B cell (primary cell): ENCODE measurements around the gene ITGA5. TPM values are rescaled to one million over a fixed set of nuclear protein-coding genes. Genes with fewer than 3 reads are reported as not detected.

Experiments
- ATAC-seq: fragments of 200-7000 bp; cut with Tn5 transposase; one replicate; pipeline ENCODE4 v1.10.0; 2021; ENCODE audit warnings: low read depth, mild to moderate bottlenecking, moderate number of reproducible peaks, moderate library complexity
- CTCF ChIA-PET: fragments of 350-600 bp; sonication (Branson Sonifier 250); formaldehyde crosslinking; loops from one replicate; lab custom pipeline; 2021; ENCODE audit warnings: antibody characterized with exemption, inconsistent platforms; lab: Charles Lee
- POLR2A ChIA-PET: fragments of 350-600 bp; sonication (Branson Sonifier 250); formaldehyde crosslinking; loops from one replicate; lab custom pipeline; 2021; ENCODE audit warnings: antibody characterized with exemption; lab: Charles Lee
- DNase-seq: peaks from one replicate; pipeline ENCODE4 v3.0.0; 2013
- H2AFZ ChIP-seq: 2 replicates; pipeline ENCODE4 v1.6.1; 2012; ENCODE audit warnings: mild to moderate bottlenecking, low read depth, low read length; ENCODE audit not compliant: insufficient read depth, poor library complexity, severe bottlenecking
- H3K27ac ChIP-seq, 2 donors: 1 replicate in 1 of 2; 2 replicates in 1 of 2; pipeline ENCODE4 v1.5.1; 2012 to 2013; ENCODE audit warnings: low read length in 2 of 2, mild to moderate bottlenecking in 2 of 2, moderate library complexity in 1 of 2
- H3K27me3 ChIP-seq, 4 experiments: fragments of 200-600 bp in 1 of 4; sonication (generic) in 1 of 4; replicated peaks in 1 of 4; 1 replicate in 2 of 4; 2 replicates in 2 of 4; pipeline versions ENCODE4 v1.6.1 to v1.7.0; 2013 to 2016; ENCODE audit warnings: low read length in 3 of 4, mild to moderate bottlenecking in 2 of 4, mixed read lengths in 1 of 4, moderate library complexity in 1 of 4; ENCODE audit not compliant: insufficient read depth in 4 of 4, control insufficient read depth in 3 of 4; ENCODE audit errors: control extremely low read depth in 1 of 4
- H3K36me3 ChIP-seq, 2 experiments: replicated peaks in 1 of 2; 1 replicate in 1 of 2; 2 replicates in 1 of 2; pipeline versions ENCODE4 v1.6.1 to v1.7.1; 2013; ENCODE audit warnings: low read length in 1 of 2; ENCODE audit not compliant: insufficient read depth in 2 of 2, control insufficient read depth in 1 of 2; ENCODE audit errors: control extremely low read depth in 1 of 2, extremely low read depth in 1 of 2
- H3K4me1 ChIP-seq, 2 donors: fragments of 200-600 bp in 1 of 2; sonication (generic) in 1 of 2; 1 replicate in 1 of 2; 2 replicates in 1 of 2; pipeline versions ENCODE4 v1.5.1 to v1.6.1; 2013 to 2017; ENCODE audit warnings: low read length in 2 of 2; ENCODE audit not compliant: control insufficient read depth in 2 of 2, insufficient read depth in 2 of 2
- H3K4me2 ChIP-seq: replicated peaks from 2 replicates; pipeline ENCODE3; 2012; ENCODE audit warnings: mild to moderate bottlenecking, low read depth, low read length; ENCODE audit not compliant: poor library complexity, severe bottlenecking
- H3K4me3 ChIP-seq, 5 experiments: fragments of 200-600 bp in 1 of 5; sonication (generic) in 1 of 5; 1 replicate in 3 of 5; 2 replicates in 2 of 5; pipeline versions ENCODE4 v1.5.1 to v1.7.0; 2011 to 2016; ENCODE audit warnings: low read length in 4 of 5, mild to moderate bottlenecking in 4 of 5, low read depth in 2 of 5, control low read depth in 1 of 5, moderate library complexity in 1 of 5; ENCODE audit not compliant: insufficient read depth in 1 of 5; ENCODE audit errors: control extremely low read depth in 1 of 5, extremely low read depth in 1 of 5
- H3K79me2 ChIP-seq: fragments of 200-600 bp; sonication (generic); one replicate; pipeline ENCODE4 v1.6.0; 2016; ENCODE audit warnings: low read length; ENCODE audit not compliant: control insufficient read depth, insufficient read depth
- H3K9ac ChIP-seq: fragments of 200-600 bp; sonication (generic); 2 replicates; pipeline ENCODE4 v1.6.1; 2017; ENCODE audit warnings: mild to moderate bottlenecking, low read length, moderate library complexity
- H3K9me3 ChIP-seq, 3 donors: one replicate each; pipeline versions ENCODE4 v1.6.1 to v1.7.1; 2013; ENCODE audit warnings: low read length in 2 of 3; ENCODE audit not compliant: control insufficient read depth in 2 of 3, insufficient read depth in 1 of 3; ENCODE audit errors: control extremely low read depth in 1 of 3
- H4K20me1 ChIP-seq: 2 replicates; pipeline ENCODE4 v1.6.0; 2012; ENCODE audit warnings: mild to moderate bottlenecking, low read length; ENCODE audit not compliant: insufficient read depth, control insufficient read depth, poor library complexity, severe bottlenecking
- H3K27ac Mint-ChIP-seq: one replicate; pipeline ENCODE4 v1.8.0; 2021; ENCODE audit warnings: mixed read lengths
- H3K27me3 Mint-ChIP-seq: one replicate; pipeline ENCODE4 v1.8.0; 2021; ENCODE audit warnings: mixed read lengths
- H3K4me1 Mint-ChIP-seq: one replicate; pipeline ENCODE4 v1.8.0; 2021; ENCODE audit warnings: mixed read lengths
- H3K4me3 Mint-ChIP-seq: one replicate; pipeline ENCODE4 v1.8.0; 2021; ENCODE audit warnings: mixed read lengths
- H3K9me3 Mint-ChIP-seq: one replicate; pipeline ENCODE4 v1.8.0; 2022; ENCODE audit warnings: mixed read lengths; ENCODE audit not compliant: insufficient read depth
- CTCF ChIP-seq: fragments of 200-600 bp; IDR thresholded peaks from one replicate; pipeline ENCODE4 v1.8.0; 2022; ENCODE audit warnings: antibody characterized with exemption, mild to moderate bottlenecking
- EZH2 ChIP-seq: IDR thresholded peaks from 2 replicates; pipeline ENCODE4 v1.6.1; 2012; ENCODE audit warnings: borderline replicate concordance, low read depth, mild to moderate bottlenecking, moderate library complexity, low read length; ENCODE audit not compliant: insufficient read depth, poor library complexity, severe bottlenecking
- WGBS: methylation state at CpG from one replicate; pipeline ENCODE4 v1.1.5; 2013; ENCODE audit warnings: missing lambda C conversion rate; ENCODE audit not compliant: insufficient coverage; 5-methylcytosine and 5-hydroxymethylcytosine counted together
- intact Hi-C: fragments of 100-400 bp; cut with micrococcal nuclease; formaldehyde crosslinking; loops from one replicate; pipeline ENCODE4 v1.10.0; 2022
- polyA minus RNA-seq: library from RNA; depleted of rRNA, polyadenylated mRNA; stranded (reverse); fragments of >200 nt; gene quantifications from 2 replicates; pipeline ENCODE4 v1.2.3, GENCODE V29; 2012
- polyA plus RNA-seq: library from polyadenylated mRNA; depleted of rRNA; stranded (reverse); fragments of >200 nt; gene quantifications from 2 replicates; pipeline ENCODE4 v1.2.3, GENCODE V29; 2012
- total RNA-seq, 2 donors: library from RNA; stranded (reverse); fragments of 120-200 nt in 1 of 2; gene quantifications; 1 replicate in 1 of 2; 2 replicates in 1 of 2; pipeline versions ENCODE4 v1.2.3 to v1.2.4, GENCODE V29; 2013 to 2022

ITGA5 gene
- total RNA-seq: 6.1 and 6.7 TPM in 2 replicates
- total RNA-seq (2013): 5.7 TPM
- polyA plus RNA-seq: 3.6 and 5.8 TPM in 2 replicates
- polyA minus RNA-seq: 3.5 and 11.0 TPM in 2 replicates

- ChIA-PET CTCF (interaction anchor here (0.6 to 14.7 kb wide), 7 partner anchors 10 to 98 kb away, joined by 3 to 297 read pairs (median 5); no protein-coding TSS in a partner anchor), POLR2A (no interaction called here)
- no peaks in the 10 kb centered on the region for H3K36me3 ChIP-seq
- no peaks in the 10 kb centered on the region for H3K9me3 Mint-ChIP-seq
- H3K4me1 Mint-ChIP-seq: peaks cover 49% of the 10 kb centered on the region
- peaks cover 0 to 19% (median 8%) of the 10 kb centered on the region in 4 experiments for H3K27me3 ChIP-seq
- H3K27ac ChIP-seq: peak within 1 kb of the TSS in 1 of 2 donors; percentile 62
- H3K4me3 ChIP-seq: peak within 1 kb of the TSS; percentile 48 to 62 (median 57)
- intact Hi-C loops: loop anchor here (2.0 kb wide), 1 partner anchor 14 kb away; no protein-coding TSS in a partner anchor
- H3K4me3 Mint-ChIP-seq: peak within 1 kb of the TSS; percentile 84
- H3K4me1 ChIP-seq: peaks cover 51 to 58% of the 10 kb centered on the region in 2 donors
- peaks cover 7% of the 10 kb centered on the region for H3K79me2 ChIP-seq
- DNase-seq: peak; percentile 48
- peak within 1 kb of the TSS; percentile 70 for H2AFZ ChIP-seq
- H3K9ac ChIP-seq: peak within 1 kb of the TSS; percentile 63
- peak within 1 kb of the TSS; percentile 77 for H3K27ac Mint-ChIP-seq
- WGBS: 6% methylated on average over 31 of the region's 46 CpGs
- no peaks in the 10 kb centered on the region for H3K9me3 ChIP-seq
- peaks cover 21% of the 10 kb centered on the region for H3K27me3 Mint-ChIP-seq
- H4K20me1 ChIP-seq: no peaks in the 10 kb centered on the region
- peak; percentile 43 for ATAC-seq
- peak within 1 kb of the TSS; percentile 90 for H3K4me2 ChIP-seq
- TF ChIP-seq EZH2: no peak
- TF ChIP-seq CTCF: no peak
These were observed at the start of gene ITGA5 for GRCh38 chr12:54419088-54419887. Gene ITGA5 (minus strand): TSS chr12:54419266. CDS start chr12:54419198, 68 bp downstream.
